ENCODE measurements around the gene MRPL3.

- TF ChIP-seq CTCF (IDR thresholded peaks at IDR 0.05) (no peak), POLR2A (IDR thresholded peaks at IDR 0.05) (no peak)
These were observed at the start of gene MRPL3 for GRCh38 chr3:131502530-131503319.
